ENCODE data around the gene PLCG2. TPM values are rescaled to one million over a fixed set of nuclear protein-coding genes. Genes with fewer than 3 reads are reported as not detected.

The PLCG2 gene
- total RNA-seq, 1 donor from 2014 or later, result 47.7 TPM

GRCh38 chr16:81806696-81807095 is 27.6 kb downstream of the PLCG2 start:
- ATAC-seq (no peak), DNase-seq (no peak)
- Histone ChIP-seq H3K36me3 (no peaks in the 10 kb centered on the region), H3K27me3 (ENCODE audit: low read depth) (no peaks in the 10 kb centered on the region), H3K4me1 (peaks cover 6% of the 10 kb centered on the region), H3K9me3 (no peaks in the 10 kb centered on the region), H3K4me3 (no peak overlapping the region), H3K27ac (no peak overlapping the region)
- intact Hi-C loops (cut with DNase I), result no loop called here
- no peak for TF ChIP-seq CTCF (IDR thresholded peaks at IDR 0.05)

GRCh38 chr16:81807767-81808358 is 28.8 kb downstream of the PLCG2 start:
- Histone ChIP-seq H3K27ac (no peak overlapping the region), H3K4me1 (peaks cover 6% of the 10 kb centered on the region), H3K27me3 (ENCODE audit: low read depth) (no peaks in the 10 kb centered on the region), H3K9me3 (no peaks in the 10 kb centered on the region), H3K4me3 (no peak overlapping the region), H3K36me3 (no peaks in the 10 kb centered on the region)
- ATAC-seq (no peak), DNase-seq (no peak)
- no peak for TF ChIP-seq CTCF (IDR thresholded peaks at IDR 0.05)
- intact Hi-C loops (cut with DNase I), result no loop called here

GRCh38 chr16:81808933-81809480 is 29.9 kb downstream of the PLCG2 start:
- Histone ChIP-seq H3K27me3 (ENCODE audit: low read depth) (no peaks in the 10 kb centered on the region), H3K4me1 (peaks cover 3% of the 10 kb centered on the region), H3K4me3 (no peak overlapping the region), H3K27ac (no peak overlapping the region), H3K36me3 (no peaks in the 10 kb centered on the region), H3K9me3 (no peaks in the 10 kb centered on the region)
- intact Hi-C loops (cut with DNase I), result no loop called here
- ATAC-seq, result peak; percentile 31 to 71
- DNase-seq, result no peak
- no peak for TF ChIP-seq CTCF (IDR thresholded peaks at IDR 0.05)

GRCh38 chr16:81809567-81809966 is 30.5 kb downstream of the PLCG2 start:
- H3K27ac ChIP-seq, result no peak overlapping the region
- no peaks in the 10 kb centered on the region for H3K27me3 ChIP-seq (ENCODE audit: low read depth)
- intact Hi-C loops (cut with DNase I), result no loop called here
- H3K36me3 ChIP-seq, result no peaks in the 10 kb centered on the region
- H3K4me1 ChIP-seq, result no peaks in the 10 kb centered on the region
- DNase-seq (no peak), ATAC-seq (peak in 1 of 2 donors; percentile 23)
- no peaks in the 10 kb centered on the region for H3K9me3 ChIP-seq
- H3K4me3 ChIP-seq, result no peak overlapping the region
- no peak for TF ChIP-seq CTCF (IDR thresholded peaks at IDR 0.05)

- no peak overlapping the region for H3K4me3 ChIP-seq
- no peaks in the 10 kb centered on the region for H3K36me3 ChIP-seq
- ATAC-seq (no peak), DNase-seq (no peak)
- no peaks in the 10 kb centered on the region for H3K9me3 ChIP-seq
- no peaks in the 10 kb centered on the region for H3K27me3 ChIP-seq (ENCODE audit: low read depth)
- H3K27ac ChIP-seq, result no peak overlapping the region
- TF ChIP-seq CTCF (IDR thresholded peaks at IDR 0.05), result no peak
- H3K4me1 ChIP-seq, result no peaks in the 10 kb centered on the region
- intact Hi-C loops (cut with DNase I), result no loop called here
These were observed 31.3 kb downstream of the PLCG2 start for GRCh38 chr16:81810361-81810760.
